Activated T-cell treated with anti-CD3 and anti-CD28 coated beads for 4 hours (primary cell): ENCODE data around the gene COL8A2.
"Not testable (repeated sequence)": the region's sequence is repeated elsewhere in the genome, so short reads cannot be mapped to it uniquely, and the experiment has no call there.

Experiments
- DNase-seq: peaks from one replicate; pipeline ENCODE4 v3.0.0-alpha.2; 2020

COL8A2 gene

GRCh38 chr1:36125129-36125991 is at the start of gene COL8A2:
TSS of gene COL8A2 (minus strand) at chr1:36125222. CDS start at chr1:36100242, 24,980 bp downstream.
- no peak for DNase-seq

GRCh38 chr1:36174713-36175112 is 49.7 kb upstream of the COL8A2 start:
- DNase-seq: no peak

- no peak for DNase-seq
These were observed 48.0 kb upstream of the COL8A2 start for GRCh38 chr1:36172983-36173382.

- DNase-seq: no peak
These were observed 47.2 kb upstream of the COL8A2 start for GRCh38 chr1:36172017-36172747.

GRCh38 chr1:36170643-36171412 is 45.8 kb upstream of the COL8A2 start:
- DNase-seq: no peak

GRCh38 chr1:36168514-36168913 is 43.5 kb upstream of the COL8A2 start:
- DNase-seq: no peak

- DNase-seq: no peak
These were observed 42.2 kb upstream of the COL8A2 start for GRCh38 chr1:36166938-36167905.

GRCh38 chr1:36166136-36166535 is 41.1 kb upstream of the COL8A2 start:
- DNase-seq: no peak

GRCh38 chr1:36165145-36165544 is 40.1 kb upstream of the COL8A2 start:
- no peak for DNase-seq

GRCh38 chr1:36164361-36164760 is 39.3 kb upstream of the COL8A2 start:
- no peak for DNase-seq

- no peak for DNase-seq
These were observed 38.4 kb upstream of the COL8A2 start for GRCh38 chr1:36163426-36163825.

GRCh38 chr1:36162680-36163239 is 37.7 kb upstream of the COL8A2 start:
- no peak for DNase-seq

GRCh38 chr1:36161641-36162531 is 36.9 kb upstream of the COL8A2 start:
- DNase-seq: no peak

GRCh38 chr1:36160949-36161485 is 36.0 kb upstream of the COL8A2 start:
- DNase-seq: no peak

- no peak for DNase-seq
These were observed 35.4 kb upstream of the COL8A2 start for GRCh38 chr1:36160388-36160948.

- no peak for DNase-seq
These were observed 34.8 kb upstream of the COL8A2 start for GRCh38 chr1:36159614-36160387.

GRCh38 chr1:36158827-36159252 is 33.8 kb upstream of the COL8A2 start:
- not testable (repeated sequence) for DNase-seq

GRCh38 chr1:36157973-36158826 is 33.2 kb upstream of the COL8A2 start:
- no peak for DNase-seq
